NT2/D1 (cell line): ENCODE results near the gene ANAPC1.

Experiments
- SUZ12 ChIP-seq: IDR thresholded peaks from 2 replicates; pipeline ENCODE4 v1.6.1; 2011; ENCODE audit not compliant: insufficient read length, insufficient read depth; ENCODE audit errors: extremely low read depth
- YY1 ChIP-seq: IDR thresholded peaks from 2 replicates; pipeline ENCODE4 v1.6.1; 2011; ENCODE audit not compliant: insufficient read length, insufficient read depth
- ZNF274 ChIP-seq: IDR thresholded peaks from 2 replicates; pipeline ENCODE4 v1.6.1; 2011; ENCODE audit warnings: mild to moderate bottlenecking, low read depth, low read length

DNA sequence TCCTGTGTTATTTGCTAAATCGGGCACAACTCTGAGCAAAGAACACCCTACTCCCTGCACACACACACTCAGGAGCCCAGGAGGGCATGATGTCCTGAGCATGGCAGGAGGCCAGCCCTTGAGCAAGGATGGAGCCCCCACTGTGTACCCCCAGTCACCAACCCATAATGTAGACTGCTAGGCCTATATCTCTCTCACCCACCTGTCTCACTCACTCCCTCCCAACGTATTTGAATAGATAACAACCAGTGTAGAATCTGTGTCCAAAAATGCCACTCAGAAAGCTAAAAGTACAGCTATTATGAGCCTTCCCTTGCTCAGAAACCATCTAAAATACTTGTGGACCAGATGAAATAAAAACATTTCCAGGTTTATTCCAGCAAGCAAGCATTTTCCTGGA, 43.7 kb upstream of the ANAPC1 start:
- no peak for TF ChIP-seq YY1
- TF ChIP-seq ZNF274: no peak
- no peak for TF ChIP-seq SUZ12
